Heart right ventricle (tissue), 16 donors: ENCODE measurements around the gene FANCC. TPM values are rescaled to one million over a fixed set of nuclear protein-coding genes. Genes with fewer than 3 reads are reported as not detected.

Experiments
- ATAC-seq, 8 donors: fragments of 200-7000 bp; cut with Tn5 transposase; one replicate each; pipeline ENCODE4 v1.9.1; 2020; ENCODE audit warnings: mild to moderate bottlenecking in 8 of 8, moderate library complexity in 8 of 8, moderate number of reproducible peaks in 1 of 8
- DNase-seq, 2 donors: peaks; one replicate each; pipeline ENCODE4 v3.0.0-alpha.2; 2020
- H3K27ac ChIP-seq, 10 donors: fragments of 200-600 bp; sonication (generic) in 2 of 10; one replicate each; pipeline versions ENCODE4 v1.5.0 to v1.8.0; 2020 to 2022; ENCODE audit warnings: mild to moderate bottlenecking in 3 of 10
- H3K27me3 ChIP-seq, 7 donors: fragments of 200-600 bp; one replicate each; pipeline ENCODE4 v1.8.0; 2021 to 2022; ENCODE audit warnings: mild to moderate bottlenecking in 2 of 7
- H3K36me3 ChIP-seq, 9 donors: fragments of 200-600 bp; sonication (generic) in 1 of 9; one replicate each; pipeline versions ENCODE4 v1.5.0 to v1.8.0; 2020 to 2022; ENCODE audit warnings: mild to moderate bottlenecking in 2 of 9
- H3K4me1 ChIP-seq, 9 donors: fragments of 200-600 bp; sonication (generic) in 1 of 9; one replicate each; pipeline versions ENCODE4 v1.5.0 to v1.8.0; 2020 to 2022; ENCODE audit warnings: mild to moderate bottlenecking in 4 of 9
- H3K4me3 ChIP-seq, 10 donors: fragments of 200-600 bp; sonication (generic) in 2 of 10; one replicate each; pipeline versions ENCODE4 v1.5.0 to v1.8.0; 2020 to 2022; ENCODE audit warnings: mild to moderate bottlenecking in 7 of 10, moderate library complexity in 2 of 10
- H3K9me3 ChIP-seq, 11 donors: fragments of 200-600 bp in 10 of 11; sonication (generic) in 2 of 11; one replicate each; pipeline versions ENCODE4 v1.5.0 to v1.8.0; 2013 to 2022; ENCODE audit warnings: mild to moderate bottlenecking in 2 of 11, control low read depth in 1 of 11, moderate library complexity in 1 of 11
- CTCF ChIP-seq, 9 donors: fragments of 200-600 bp; sonication (generic) in 2 of 9; IDR thresholded peaks; one replicate each; pipeline versions ENCODE4 v1.5.0 to v1.8.0; 2021 to 2022; ENCODE audit warnings: antibody characterized with exemption in 9 of 9, mild to moderate bottlenecking in 5 of 9, moderate library complexity in 1 of 9
- WGBS, 2 donors: extraction: QIAGEN DNeasy Blood & Tissue Kit; methylation state at CpG; one replicate each; pipeline ENCODE4 v1.1.7; 2013; ENCODE audit warnings: inconsistent platforms in 1 of 2; 5-methylcytosine and 5-hydroxymethylcytosine counted together
- intact Hi-C, 10 donors: fragments of 100-400 bp; cut with DNase I; formaldehyde crosslinking; loops; one replicate each; pipeline versions ENCODE4 v1.11.1 to v1.14.2; 2022
- polyA plus RNA-seq, 2 donors: library from polyadenylated mRNA; stranded (reverse); fragments of 200-250 nt; gene quantifications; one replicate each; pipeline ENCODE4 v1.2.3, GENCODE V29; 2013
- total RNA-seq, 10 donors: library from RNA; stranded (reverse); fragmentation: NEBNext Ultra II Directional in 3 of 10; extraction: Animal tissue kit (Norgen Biotek cat#: 25700) in 3 of 10; gene quantifications; one replicate each; pipeline versions ENCODE4 v1.2.1 to v1.2.4, GENCODE V29; 2021 to 2023
- donor health status: Arrhythmogenic right ventricular cardiomyopathy.
- donor health status: ischemic (EF 13 %, LVEDD 7.1; RV severe dilation, severe dysfunction).
- donor health status: healthy with polysubstance abuse.
- donor health status: DM: no; HTN: yes; CAD: no.
- donor health status: DM: no; HTN: no; CAD: no.
- donor health status: ischemic (EF 25% LVEDD 6.9; RV normal size, moderate dysfunction).
- donor health status: ischemic (EF 25% LVEDD 5.7; RV mildly dilated, moderate dysfunction).
- donor health status: healthy.
- donor health status: DM: yes; HTN: yes; CAD: no.
- donor health status: Ischemic cardiomyopathy.
- donor health status: ischemic (EF 35%, LVEDD 5.7; RV mildly dilated, moderate dysfunction).
- donor health status: nonischemic (EF 11% LVEDD 7.7; RV severe dilation, severe dysfunction).
- donor health status: DM: yes; HTN: yes; CAD: no.
- donor health status: PGD.
- donor health status: ischemic (EF 29% LVEDD 5.4; RV normal size, mild dysfunction).
- donor health status: nonischemic (EF 23%, LVEDD 6.1; RV moderate dilation, normal function).

Gene FANCC
- total and polyA plus RNA-seq, 12 donors = 2.9 to 6.8 (median 4.3) TPM

DNA sequence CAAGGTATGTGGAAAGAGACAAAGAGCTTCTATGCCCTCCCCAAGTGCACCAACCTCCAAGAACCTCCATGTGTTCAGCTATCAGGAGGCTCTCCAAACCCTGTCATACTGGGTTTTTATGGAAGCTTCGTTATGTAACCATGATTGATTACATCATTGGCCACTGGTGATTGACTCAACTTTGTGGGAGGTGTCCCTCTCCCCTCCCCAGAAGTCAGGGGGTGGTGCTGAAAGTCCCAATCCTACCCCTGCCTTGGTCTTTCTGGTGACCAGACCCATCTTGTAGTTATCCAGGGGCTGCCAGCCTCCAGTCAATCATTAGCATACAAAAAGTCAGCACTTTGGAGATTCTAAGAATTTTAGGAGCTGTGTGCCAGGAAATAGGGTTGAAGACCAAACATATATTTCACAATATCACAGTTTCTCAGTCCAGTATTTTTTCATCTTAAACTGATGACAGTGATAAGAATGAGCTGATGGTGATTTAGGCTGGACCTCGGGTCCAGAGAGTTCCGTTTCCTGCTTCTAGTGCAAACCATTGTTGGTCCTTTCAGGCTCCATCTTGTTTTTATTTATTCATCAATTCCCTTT lies 27.3 kb upstream of the FANCC start:
- TF ChIP-seq CTCF (IDR thresholded peaks at IDR 0.05) = no peak
- H3K4me3 ChIP-seq = no peak overlapping the region
- 72 to 87% methylated on average over 3 of the region's 3 CpGs for WGBS, 2 donors
- H3K9me3 ChIP-seq = no peaks in the 10 kb centered on the region
- no peak overlapping the region for H3K27ac ChIP-seq
- DNase-seq = no peak
- intact Hi-C loops = loop anchor here in 1 of 10 donors (5.0 kb wide), 1 partner anchor 872 kb away; no protein-coding TSS in a partner anchor
- H3K27me3 ChIP-seq = peaks cover 9 to 46% (median 32%) of the 10 kb centered on the region in 7 donors
- no peak for ATAC-seq
- H3K36me3 ChIP-seq = no peaks in the 10 kb centered on the region
- H3K4me1 ChIP-seq = peaks cover 2 to 24% (median 12%) of the 10 kb centered on the region in 9 donors

DNA sequence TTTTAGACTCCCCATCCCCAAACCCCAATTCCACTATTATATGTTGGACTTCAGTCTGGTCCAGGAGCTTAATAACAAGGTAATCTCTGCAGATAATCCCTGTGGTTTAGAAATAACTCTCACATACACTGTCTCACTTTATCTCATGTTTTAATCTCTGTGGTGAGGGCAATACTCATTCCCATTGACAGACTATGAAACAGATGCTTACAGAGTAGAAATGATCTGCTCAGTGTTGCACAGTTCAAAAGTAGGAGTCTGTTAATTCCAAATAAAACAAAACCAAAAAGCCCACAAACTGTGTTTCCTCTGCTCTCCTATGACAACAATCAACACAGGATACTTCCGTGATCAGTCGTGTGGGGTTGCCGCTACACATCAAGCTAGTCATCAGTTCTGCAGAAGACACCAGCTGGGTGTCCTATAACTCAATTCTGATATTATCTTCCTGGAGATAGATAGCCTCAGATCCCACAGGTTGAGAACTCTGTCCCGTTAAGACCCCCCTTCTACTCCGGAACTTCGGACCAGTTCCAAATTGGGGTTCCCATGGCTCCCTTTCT lies 26.3 kb upstream of the FANCC start:
- TF ChIP-seq CTCF (IDR thresholded peaks at IDR 0.05) = no peak

DNA sequence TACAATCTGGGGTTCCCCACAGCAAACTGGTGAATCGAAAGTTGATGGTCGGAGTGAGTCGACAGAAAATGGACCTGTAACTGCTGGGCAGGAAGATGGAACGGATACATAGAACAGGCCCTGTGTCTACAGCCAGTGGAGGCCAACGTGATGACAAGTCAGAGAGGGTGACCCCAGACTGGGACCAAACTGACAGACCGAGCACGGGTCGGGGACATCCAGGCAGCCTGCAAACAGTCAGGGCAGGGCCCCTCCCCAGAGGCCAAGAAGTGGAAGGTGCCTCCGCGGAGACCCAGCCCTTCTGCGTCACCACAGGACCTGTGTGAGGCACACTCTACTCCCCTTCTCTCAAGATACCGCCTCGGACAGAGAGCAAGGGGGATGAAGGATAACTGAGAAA lies 25.1 kb upstream of the FANCC start:
- no peak for ATAC-seq
- H3K4me1 ChIP-seq = peaks cover 0 to 12% (median 0%) of the 10 kb centered on the region in 9 donors
- intact Hi-C loops = loop anchor here in 1 of 10 donors (5.0 kb wide), 1 partner anchor 875 kb away; no protein-coding TSS in a partner anchor
- H3K9me3 ChIP-seq = peaks cover 0 to 5% (median 0%) of the 10 kb centered on the region in 11 donors
- H3K27me3 ChIP-seq = peaks cover 0 to 23% (median 10%) of the 10 kb centered on the region in 7 donors
- no peak for TF ChIP-seq CTCF (IDR thresholded peaks at IDR 0.05)
- no peak overlapping the region for H3K4me3 ChIP-seq
- H3K27ac ChIP-seq = no peak overlapping the region
- no peak for DNase-seq
- no peaks in the 10 kb centered on the region for H3K36me3 ChIP-seq
- 64 to 72% methylated on average over 13 of the region's 13 CpGs for WGBS, 2 donors

More for the DNA sequence above, 26.3 kb upstream of the FANCC start:
- Histone ChIP-seq H3K4me3 (no peak overlapping the region), H3K4me1 (peaks cover 0 to 14% (median 2%) of the 10 kb centered on the region in 9 donors), H3K27ac (no peak overlapping the region), H3K36me3 (no peaks in the 10 kb centered on the region), H3K27me3 (peaks cover 0 to 35% (median 22%) of the 10 kb centered on the region in 7 donors), H3K9me3 (no peaks in the 10 kb centered on the region)
- DNase-seq (no peak), ATAC-seq (no peak)
- WGBS, 2 donors = 85 to 93% methylated on average over 6 of the region's 6 CpGs
- intact Hi-C loops = loop anchor here in 1 of 10 donors (5.0 kb wide), 1 partner anchor 873 kb away; no protein-coding TSS in a partner anchor

DNA sequence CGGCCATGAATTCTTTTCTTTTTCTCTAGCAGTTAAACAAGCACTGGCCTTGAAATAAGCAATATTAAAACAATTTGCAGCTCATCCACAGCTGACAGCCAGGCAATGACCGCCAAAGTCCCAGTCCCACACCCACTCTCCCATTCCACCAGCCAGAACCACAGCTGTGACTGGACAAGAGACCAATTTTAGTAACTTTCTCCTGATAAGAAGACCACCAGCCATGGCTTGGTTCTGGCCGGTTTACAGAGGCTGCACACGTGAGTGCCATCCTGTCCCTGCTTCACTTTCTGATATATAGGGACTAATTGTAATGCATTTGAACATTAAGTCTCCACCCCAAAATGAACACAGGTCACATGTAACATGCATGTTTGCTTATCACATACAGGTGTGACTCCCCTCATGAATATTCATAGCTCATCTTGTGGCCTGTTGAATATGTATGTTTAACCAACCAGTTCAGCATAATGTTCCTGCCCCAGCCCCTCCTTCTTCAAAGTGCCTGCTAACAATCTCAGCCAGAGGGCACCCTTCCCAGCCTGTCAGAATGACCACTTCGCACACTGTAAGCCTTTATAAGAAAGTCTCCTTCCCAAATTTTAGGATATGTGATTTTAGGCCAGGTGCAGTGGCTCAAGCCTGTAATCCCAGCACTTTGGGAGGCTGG lies 23.9 kb upstream of the FANCC start:
- Histone ChIP-seq H3K9me3 (peaks cover 0 to 8% (median 0%) of the 10 kb centered on the region in 11 donors), H3K4me3 (no peak overlapping the region), H3K27ac (no peak overlapping the region), H3K4me1 (peaks cover 0 to 12% (median 0%) of the 10 kb centered on the region in 9 donors), H3K36me3 (no peaks in the 10 kb centered on the region), H3K27me3 (peaks cover 0 to 12% (median 0%) of the 10 kb centered on the region in 7 donors)
- ATAC-seq = peak in 4 of 8 donors; percentile 49 to 69 (median 68)
- WGBS, 2 donors = 45 to 50% methylated on average over 5 of the region's 5 CpGs
- peak in 7 of 9 donors; percentile 30 to 53 (median 42) for TF ChIP-seq CTCF (IDR thresholded peaks at IDR 0.05)
- intact Hi-C loops = loop anchor here in 1 of 10 donors (5.0 kb wide), 1 partner anchor 876 kb away; no protein-coding TSS in a partner anchor
- peak in 1 of 2 donors; percentile 15 for DNase-seq
